Hematopoietic multipotent progenitor cell treated with erythropoietin and hydrocortisone succinate and interleukin-3 and kit ligand, for 6 days (in vitro differentiated cells): ENCODE measurements around the gene RNF168.
"Not testable (repeated sequence)": the region's sequence is repeated elsewhere in the genome, so short reads cannot be mapped to it uniquely, and the experiment has no call there.

ENCODE experiments used
- DNase-seq: peaks from one replicate; pipeline ENCODE4 v3.0.0-alpha.2; 2015

Gene RNF168

GRCh38 chr3:196514913-196515621 lies 11.5 kb upstream of the RNF168 start, which contains the start of gene SMCO1:
Gene SMCO1 (minus strand): TSS chr3:196515346. CDS start chr3:196515209, 137 bp downstream.
- DNase-seq = no peak

GRCh38 chr3:196514350-196514716 lies 10.8 kb upstream of the RNF168 start:
- DNase-seq = no peak

- no peak for DNase-seq
These were observed 10.3 kb upstream of the RNF168 start for GRCh38 chr3:196513697-196514349.

GRCh38 chr3:196511646-196512425 lies 8.3 kb upstream of the RNF168 start:
- peak; percentile 83 for DNase-seq

GRCh38 chr3:196511108-196511507 lies 7.5 kb upstream of the RNF168 start:
- not testable (repeated sequence) for DNase-seq

- no peak for DNase-seq
These were observed 3.1 kb upstream of the RNF168 start for GRCh38 chr3:196506687-196507086.

GRCh38 chr3:196504556-196504955 lies 988 bp upstream of the RNF168 start:
- DNase-seq = no peak

GRCh38 chr3:196504077-196504398 lies 470 bp upstream of the RNF168 start:
- not testable (repeated sequence) for DNase-seq

GRCh38 chr3:196502775-196503195 lies 783 bp downstream of the RNF168 start:
- DNase-seq = peak; percentile 69

- DNase-seq = peak; percentile 19
These were observed 2.1 kb downstream of the RNF168 start for GRCh38 chr3:196501316-196502044.

- no peak for DNase-seq
These were observed 3.6 kb downstream of the RNF168 start for GRCh38 chr3:196499807-196500524.

GRCh38 chr3:196499061-196499460 lies 4.5 kb downstream of the RNF168 start:
- no peak for DNase-seq

GRCh38 chr3:196498297-196498696 lies 5.3 kb downstream of the RNF168 start:
- DNase-seq = no peak

- DNase-seq = no peak
These were observed 7.4 kb downstream of the RNF168 start for GRCh38 chr3:196496183-196496582.

- DNase-seq = no peak
These were observed 10.3 kb downstream of the RNF168 start for GRCh38 chr3:196493292-196493691.

- DNase-seq = no peak
These were observed 11.5 kb downstream of the RNF168 start for GRCh38 chr3:196492080-196492479.

- DNase-seq = no peak
These were observed 13.8 kb downstream of the RNF168 start for GRCh38 chr3:196489747-196490146.

- DNase-seq = peak; percentile 54
These were observed 17.3 kb downstream of the RNF168 start for GRCh38 chr3:196486263-196486662.

GRCh38 chr3:196477678-196478077 lies 25.9 kb downstream of the RNF168 start:
- no peak for DNase-seq

- DNase-seq = no peak
These were observed 31.3 kb downstream of the RNF168 start for GRCh38 chr3:196472286-196472685.

- DNase-seq = no peak
These were observed 32.0 kb downstream of the RNF168 start for GRCh38 chr3:196471551-196471950.

- DNase-seq = not testable (repeated sequence)
These were observed 33.4 kb downstream of the RNF168 start for GRCh38 chr3:196470182-196470581.
